Measurements from ENCODE around the gene MAD1L1.

The MAD1L1 gene

GRCh38 chr7:2016021-2016631, 216.6 kb downstream of the MAD1L1 start:
- TF ChIP-seq, protein P1, sequence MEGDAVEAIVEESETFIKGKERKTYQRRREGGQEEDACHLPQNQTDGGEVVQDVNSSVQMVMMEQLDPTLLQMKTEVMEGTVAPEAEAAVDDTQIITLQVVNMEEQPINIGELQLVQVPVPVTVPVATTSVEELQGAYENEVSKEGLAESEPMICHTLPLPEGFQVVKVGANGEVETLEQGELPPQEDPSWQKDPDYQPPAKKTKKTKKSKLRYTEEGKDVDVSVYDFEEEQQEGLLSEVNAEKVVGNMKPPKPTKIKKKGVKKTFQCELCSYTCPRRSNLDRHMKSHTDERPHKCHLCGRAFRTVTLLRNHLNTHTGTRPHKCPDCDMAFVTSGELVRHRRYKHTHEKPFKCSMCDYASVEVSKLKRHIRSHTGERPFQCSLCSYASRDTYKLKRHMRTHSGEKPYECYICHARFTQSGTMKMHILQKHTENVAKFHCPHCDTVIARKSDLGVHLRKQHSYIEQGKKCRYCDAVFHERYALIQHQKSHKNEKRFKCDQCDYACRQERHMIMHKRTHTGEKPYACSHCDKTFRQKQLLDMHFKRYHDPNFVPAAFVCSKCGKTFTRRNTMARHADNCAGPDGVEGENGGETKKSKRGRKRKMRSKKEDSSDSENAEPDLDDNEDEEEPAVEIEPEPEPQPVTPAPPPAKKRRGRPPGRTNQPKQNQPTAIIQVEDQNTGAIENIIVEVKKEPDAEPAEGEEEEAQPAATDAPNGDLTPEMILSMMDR (IDR thresholded peaks at IDR 0.05; ENCODE audit: borderline replicate concordance, insufficient read depth, low read depth, low read length) = no peak
- no peak overlapping the region for H3K4me3 ChIP-seq (ENCODE audit: low read depth, low read length)

- TF ChIP-seq, protein P1 (IDR thresholded peaks at IDR 0.05; ENCODE audit: borderline replicate concordance, insufficient read depth, low read depth, low read length) = no peak
- H3K4me3 ChIP-seq (ENCODE audit: low read depth, low read length) = no peak overlapping the region
These were observed 217.4 kb downstream of the MAD1L1 start for GRCh38 chr7:2015251-2015871.

DNA sequence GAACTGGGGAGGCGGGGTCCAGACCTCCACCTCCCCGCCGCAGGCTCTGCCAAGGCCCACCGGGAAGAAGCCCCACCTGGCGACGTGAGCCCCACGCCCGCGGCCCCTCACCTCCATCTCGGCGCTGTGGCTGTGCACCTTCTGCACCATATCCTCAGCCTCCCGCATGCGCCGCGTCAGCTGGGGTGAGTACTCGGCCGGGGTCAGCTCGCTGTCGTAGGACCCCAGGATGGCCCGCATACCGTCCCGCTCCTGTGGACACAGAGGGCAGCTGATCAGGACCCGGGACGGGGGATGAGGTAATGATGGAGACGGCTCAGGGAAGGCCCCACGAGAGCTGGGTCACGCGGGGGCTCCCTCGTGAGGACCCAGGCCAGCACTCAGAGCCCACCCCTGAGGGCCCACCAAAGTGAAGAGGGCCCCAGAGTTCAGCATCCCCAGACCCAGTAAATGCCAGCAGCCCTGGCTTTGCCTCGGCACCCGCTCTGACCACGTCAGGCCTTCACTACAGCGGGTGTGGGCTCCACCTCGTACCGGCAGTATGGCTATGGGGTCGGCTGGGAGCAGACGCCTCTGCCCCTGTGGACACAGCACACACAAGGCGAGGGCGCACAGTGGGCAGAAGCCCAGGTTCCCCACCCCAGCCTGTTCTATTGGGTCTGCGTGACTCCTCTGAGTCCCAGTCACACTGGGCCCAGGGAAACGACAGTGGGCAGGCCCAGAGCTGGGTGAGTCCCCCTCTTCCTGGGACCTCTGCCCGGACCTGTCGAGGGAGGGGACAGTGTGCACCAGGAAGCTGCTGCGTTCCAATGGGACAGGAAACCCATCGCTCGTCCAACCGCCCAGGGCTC, 218.1 kb downstream of the MAD1L1 start:
- H3K4me3 ChIP-seq (ENCODE audit: low read depth, low read length) = no peak overlapping the region
- TF ChIP-seq, protein P1 (IDR thresholded peaks at IDR 0.05; ENCODE audit: borderline replicate concordance, insufficient read depth, low read depth, low read length) = no peak

GRCh38 chr7:2013381-2014311, 219.1 kb downstream of the MAD1L1 start:
- H3K4me3 ChIP-seq (ENCODE audit: low read depth, low read length) = no peak overlapping the region
- TF ChIP-seq, protein P1 (IDR thresholded peaks at IDR 0.05; ENCODE audit: borderline replicate concordance, insufficient read depth, low read depth, low read length) = no peak

DNA sequence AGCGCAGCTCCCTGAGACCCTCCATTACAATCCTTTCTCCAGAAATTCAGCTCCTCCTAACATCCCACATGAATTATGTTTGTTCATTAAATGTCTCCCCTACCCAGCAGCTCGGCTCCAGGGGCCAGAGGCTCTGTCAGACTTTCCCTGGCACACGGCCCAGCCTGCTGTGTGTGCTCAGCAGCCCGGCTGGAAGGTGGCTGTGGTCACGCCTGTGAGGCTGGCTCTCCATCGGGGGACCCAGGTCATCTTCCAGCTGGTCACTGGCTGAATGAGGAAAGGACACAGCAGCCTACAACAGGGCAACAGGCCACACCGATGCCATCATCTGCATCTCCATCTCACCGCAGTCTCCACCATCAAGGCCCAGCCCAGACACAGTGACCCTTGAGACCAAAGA, 219.8 kb downstream of the MAD1L1 start:
- TF ChIP-seq, protein P1 (IDR thresholded peaks at IDR 0.05; ENCODE audit: borderline replicate concordance, insufficient read depth, low read depth, low read length) = no peak
- H3K4me3 ChIP-seq (ENCODE audit: low read depth, low read length) = no peak overlapping the region

DNA sequence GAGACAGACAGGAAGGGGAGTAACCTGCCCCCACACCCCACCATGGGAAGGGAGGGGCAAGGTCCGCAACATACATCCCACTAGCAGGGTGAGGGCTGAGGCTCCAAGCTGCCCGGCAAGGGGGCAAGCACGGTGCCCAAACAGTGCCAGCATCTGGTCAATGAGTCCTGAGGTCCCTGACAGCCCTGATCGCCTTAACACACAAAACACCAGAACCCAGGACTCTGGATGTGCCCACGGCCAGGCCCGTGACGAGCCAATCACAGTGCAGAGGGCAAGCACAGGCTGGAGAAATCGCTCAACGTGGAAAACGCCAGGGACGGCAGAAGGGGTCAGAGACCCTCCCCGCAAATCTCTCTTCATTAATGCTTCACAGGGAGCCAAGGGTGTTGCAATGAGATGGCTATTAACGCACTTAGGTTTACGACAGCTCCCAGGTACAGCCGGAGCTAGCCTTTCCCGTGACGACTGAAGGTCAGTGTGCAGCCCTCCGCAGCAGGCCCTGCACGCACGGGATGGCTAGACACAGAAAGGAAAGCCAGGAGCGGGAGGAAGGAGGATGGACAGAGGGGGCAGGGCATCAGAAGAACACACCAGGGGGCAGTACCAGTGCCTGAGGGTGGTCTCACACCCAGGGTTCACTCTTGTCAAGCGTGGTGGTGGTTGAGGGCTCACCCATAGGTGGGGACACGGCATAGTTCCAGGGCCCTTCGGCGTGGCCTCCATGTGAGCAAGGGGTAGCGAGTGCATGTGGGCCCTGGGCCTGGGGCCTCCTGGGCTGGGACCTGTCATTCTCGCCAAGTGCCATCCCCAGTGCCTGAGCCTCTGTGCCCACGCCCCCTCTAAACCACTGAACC, 220.5 kb downstream of the MAD1L1 start:
- no peak overlapping the region for H3K4me3 ChIP-seq (ENCODE audit: low read depth, low read length)
- TF ChIP-seq, protein P1 (IDR thresholded peaks at IDR 0.05; ENCODE audit: borderline replicate concordance, insufficient read depth, low read depth, low read length) = no peak
